GM20000 (cell line): ENCODE data around the gene NUP160.
"Not testable (repeated sequence)": the region's sequence is repeated elsewhere in the genome, so short reads cannot be mapped to it uniquely, and the experiment has no call there.

Experiments used
- DNase-seq: peaks from one replicate; pipeline ENCODE4 v3.0.0; 2012; ENCODE audit warnings: low spot score
- CTCF ChIP-seq: IDR thresholded peaks from 2 replicates; pipeline ENCODE4 v1.5.1; 2012; ENCODE audit warnings: mild to moderate bottlenecking, control low read depth; ENCODE audit errors: extremely low read depth, missing control alignments

The NUP160 gene

GRCh38 chr11:47765086-47765485, 83.1 kb downstream of the NUP160 start:
- no peak for TF ChIP-seq CTCF
- DNase-seq = no peak

- DNase-seq = not testable (repeated sequence)
Observed at GRCh38 chr11:47759291-47759690, 88.9 kb downstream of the NUP160 start.

GRCh38 chr11:47756208-47756607, 91.9 kb downstream of the NUP160 start:
- DNase-seq = no peak

GRCh38 chr11:47750725-47751124, 97.4 kb downstream of the NUP160 start:
- no peak for TF ChIP-seq CTCF
- DNase-seq = no peak

More at GRCh38 chr11:47756208-47756607, 91.9 kb downstream of the NUP160 start:
- TF ChIP-seq CTCF = no peak

- DNase-seq = not testable (repeated sequence)
Observed at GRCh38 chr11:47742494-47742893, 105.7 kb downstream of the NUP160 start.

GRCh38 chr11:47737817-47738216, 110.3 kb downstream of the NUP160 start:
- not testable (repeated sequence) for DNase-seq

GRCh38 chr11:47732271-47732670, 115.9 kb downstream of the NUP160 start:
- no peak for DNase-seq
- no peak for TF ChIP-seq CTCF

GRCh38 chr11:47731475-47731874, 116.7 kb downstream of the NUP160 start:
- DNase-seq = no peak
- TF ChIP-seq CTCF = no peak
